GM21717 (cell line): ENCODE measurements around the gene CACNB2.
A peak's percentile ranks its signal among the peaks of the same experiment; 100 is the strongest.
"Not testable (repeated sequence)": the region's sequence is repeated elsewhere in the genome, so short reads cannot be mapped to it uniquely, and the experiment has no call there.

ENCODE experiments used
- ATAC-seq: cut with Tn5 transposase; IDR thresholded peaks from one replicate; pipeline ENCODE4 v1.9.1; 2021; ENCODE audit warnings: mild to moderate bottlenecking, moderate library complexity; ENCODE audit not compliant: unreplicated experiment

Gene CACNB2

GRCh38 chr10:18438361-18439126 is 298.3 kb downstream of the CACNB2 start:
- no peak for ATAC-seq

- no peak for ATAC-seq
These were observed 299.4 kb downstream of the CACNB2 start for GRCh38 chr10:18439601-18440000.

DNA sequence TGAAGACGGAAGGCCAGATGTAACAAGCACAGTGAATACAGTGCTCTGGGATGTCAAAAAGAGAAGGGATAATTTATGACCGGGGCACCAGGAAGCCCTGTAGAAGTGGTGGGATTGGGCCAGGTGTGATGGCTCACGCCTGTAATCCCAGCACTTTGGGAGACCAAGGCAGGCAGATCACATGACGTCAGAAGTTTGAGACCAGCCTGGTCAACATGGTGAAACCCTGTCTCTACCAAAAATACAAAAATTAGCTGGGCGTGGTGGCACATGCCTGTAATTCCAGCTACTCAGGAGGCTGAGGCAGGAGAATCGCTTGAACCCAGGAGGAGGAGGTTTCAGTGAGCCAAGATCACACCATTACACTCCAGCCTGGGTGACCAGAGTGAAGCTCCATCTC is 305.4 kb downstream of the CACNB2 start:
- not testable (repeated sequence) for ATAC-seq

DNA sequence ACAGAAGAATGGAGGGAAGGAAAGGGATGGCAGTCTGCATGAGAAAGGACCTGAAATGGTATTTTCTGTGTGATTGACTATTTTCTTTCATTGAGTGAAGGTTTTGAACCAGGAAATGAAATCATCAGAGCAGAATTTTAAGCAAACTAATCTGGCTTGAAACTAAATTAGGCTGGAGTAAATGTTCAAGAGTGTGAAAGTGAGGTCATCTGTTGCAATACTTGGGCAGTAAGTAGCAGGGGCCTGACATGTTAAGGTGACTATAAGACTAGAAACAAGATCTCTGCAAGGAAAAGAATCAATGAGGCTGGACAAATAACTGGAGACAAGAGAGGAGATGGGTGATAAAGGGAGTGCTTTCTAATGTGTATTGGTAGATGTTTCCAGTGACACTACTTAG is 306.0 kb downstream of the CACNB2 start:
- ATAC-seq = no peak

DNA sequence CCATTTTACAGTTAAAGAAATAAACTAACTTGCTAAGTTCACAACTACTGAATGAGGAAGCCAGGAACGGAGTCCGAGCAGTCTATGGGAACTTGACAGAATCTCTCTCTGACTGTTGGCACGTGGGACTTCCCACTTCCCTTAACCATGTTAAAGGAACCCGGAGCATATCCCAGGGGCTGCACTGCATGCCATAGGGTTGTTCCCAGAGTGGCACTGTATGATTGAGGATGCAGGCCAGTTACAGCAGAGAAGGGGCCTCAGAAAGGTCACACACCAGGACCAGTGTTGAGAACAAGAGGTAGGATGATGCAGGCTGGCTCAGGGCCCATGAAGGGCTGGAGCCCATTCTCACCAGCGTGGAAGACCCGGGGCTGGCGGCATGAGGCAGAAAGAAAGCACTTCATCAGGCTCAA is 309.4 kb downstream of the CACNB2 start:
- no peak for ATAC-seq

DNA sequence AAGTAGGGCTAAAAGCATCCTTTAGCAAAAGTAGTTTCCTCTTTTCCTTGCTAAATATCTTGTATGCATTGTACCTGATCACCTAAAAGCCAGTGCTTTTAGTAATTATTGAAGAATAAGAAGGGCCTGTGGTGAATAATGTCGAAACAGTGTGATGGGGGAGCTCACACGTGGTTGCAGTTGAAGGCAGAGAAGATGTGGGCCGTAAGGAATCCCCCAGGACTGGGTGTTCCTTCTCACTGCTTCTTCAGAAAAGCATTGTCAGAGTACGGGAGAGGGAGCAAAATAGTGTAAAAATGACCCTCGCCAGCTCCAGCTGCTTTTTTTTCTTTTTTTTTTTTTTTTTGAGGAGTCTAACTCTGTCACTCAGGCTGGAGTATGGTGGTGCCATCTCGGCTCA is 310.1 kb downstream of the CACNB2 start:
- no peak for ATAC-seq

GRCh38 chr10:18455086-18455884 is 315.1 kb downstream of the CACNB2 start:
- ATAC-seq = no peak

DNA sequence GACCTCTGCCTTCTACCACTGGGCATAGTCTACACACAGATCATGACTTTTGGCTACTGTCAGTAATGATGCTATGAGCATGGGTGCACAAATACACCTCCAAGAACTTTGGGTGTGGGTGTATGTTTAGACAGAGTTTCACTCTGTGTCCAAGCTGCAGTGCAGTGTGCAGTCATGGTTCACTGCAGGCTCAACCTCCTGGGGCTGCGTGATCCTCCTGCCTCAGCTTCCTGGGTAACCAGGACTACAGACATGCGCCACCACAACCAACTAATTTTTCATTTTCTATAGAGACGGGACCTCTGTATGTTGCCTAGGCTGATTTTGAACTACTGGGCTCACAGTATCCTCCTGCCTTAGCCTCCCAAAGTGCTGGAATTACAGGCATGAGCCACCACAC is 316.8 kb downstream of the CACNB2 start:
- ATAC-seq = peak; percentile 95

DNA sequence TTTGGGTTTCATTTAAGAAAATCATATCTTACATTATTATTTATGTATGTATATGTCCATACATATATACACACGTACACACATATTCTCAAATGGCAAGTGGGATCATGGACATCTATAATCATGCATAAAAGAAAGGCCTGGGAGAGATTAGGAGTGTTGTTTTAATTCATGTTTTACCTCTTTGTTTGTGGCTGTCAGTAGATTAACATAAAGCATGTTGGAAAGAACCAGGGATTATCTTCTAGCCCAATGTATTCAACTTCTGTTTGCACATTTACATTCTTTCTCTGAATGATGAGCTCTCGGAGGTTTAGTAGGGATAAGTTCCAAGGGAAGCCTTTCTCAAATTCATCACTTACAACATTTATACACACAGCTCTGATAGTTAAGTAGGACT is 319.8 kb downstream of the CACNB2 start:
- no peak for ATAC-seq

- ATAC-seq = no peak
These were observed 323.5 kb downstream of the CACNB2 start for GRCh38 chr10:18463673-18464211.

DNA sequence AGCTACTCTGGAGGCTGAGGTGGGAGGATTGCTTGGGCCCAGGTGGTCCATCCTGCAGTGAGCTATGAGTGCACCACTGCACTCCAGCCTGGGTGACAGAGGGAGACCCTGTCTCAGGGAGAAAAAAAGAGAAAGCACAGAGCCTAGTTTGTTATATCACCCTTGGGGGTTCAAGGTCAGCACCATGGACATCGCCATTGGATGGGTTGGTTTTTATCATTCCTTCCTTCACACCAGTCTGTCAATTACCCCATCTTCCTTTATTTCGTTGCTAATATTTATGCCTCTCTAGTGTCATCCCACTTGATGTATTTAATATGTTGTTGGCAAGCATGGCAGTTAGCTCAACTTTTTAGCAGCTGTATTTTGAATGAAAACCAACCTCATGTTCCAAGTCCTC is 328.9 kb downstream of the CACNB2 start:
- no peak for ATAC-seq

DNA sequence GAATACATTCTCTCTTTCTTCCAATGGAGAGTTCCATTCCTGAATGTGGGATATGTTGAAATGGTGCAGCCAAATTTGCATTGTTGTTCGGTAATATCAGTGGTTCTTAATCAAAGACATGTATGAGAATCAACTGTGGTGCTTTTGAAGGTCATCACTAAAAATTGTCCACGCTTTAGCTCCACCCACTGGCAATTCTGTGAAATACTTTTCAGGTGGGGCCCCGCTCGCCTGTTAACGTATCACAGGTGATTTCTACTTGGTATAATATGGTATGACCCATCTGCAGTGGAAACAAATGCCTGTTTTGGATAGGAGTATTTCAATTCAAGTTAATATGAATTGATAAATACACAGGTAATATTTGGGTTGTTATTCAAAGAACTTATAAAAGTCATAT is 332.8 kb downstream of the CACNB2 start:
- ATAC-seq = no peak

- no peak for ATAC-seq
These were observed 333.3 kb downstream of the CACNB2 start for GRCh38 chr10:18473424-18474117.

DNA sequence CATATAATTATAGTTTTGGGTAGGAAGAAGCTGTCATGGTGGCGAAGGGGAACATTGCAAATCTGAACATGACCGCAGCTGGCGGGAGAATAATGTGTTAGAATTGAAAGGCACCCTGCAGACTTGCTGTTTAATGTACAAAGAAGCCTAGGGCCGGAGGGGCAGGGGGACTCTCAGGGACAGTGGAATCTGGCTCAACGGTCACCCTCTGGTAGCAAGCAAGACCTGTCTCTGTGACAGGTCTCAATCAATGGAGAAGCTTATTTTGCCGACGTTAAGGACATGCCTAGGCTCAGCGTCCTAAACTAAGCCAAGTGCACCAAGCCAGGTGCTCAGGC is 333.9 kb downstream of the CACNB2 start:
- ATAC-seq = no peak

- no peak for ATAC-seq
These were observed 335.9 kb downstream of the CACNB2 start for GRCh38 chr10:18476076-18476647.

DNA sequence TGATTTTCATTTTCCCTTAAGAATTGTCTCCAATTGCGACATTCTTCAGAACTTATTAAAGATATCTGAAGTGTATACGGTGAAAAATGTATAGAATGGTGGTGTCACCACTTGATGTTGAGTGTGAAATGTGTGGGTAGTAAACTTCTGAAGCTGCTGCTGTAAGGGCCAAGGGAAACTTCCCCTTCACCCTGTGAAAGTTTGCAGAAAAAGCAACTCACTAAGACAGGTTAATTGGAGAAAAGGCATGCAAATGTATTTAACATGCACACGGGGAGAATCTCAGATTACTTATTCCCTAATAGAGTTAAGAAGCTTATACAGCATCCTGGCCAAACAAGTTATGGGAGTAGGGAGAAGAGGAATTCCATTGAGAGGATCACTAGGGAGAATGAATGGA is 338.1 kb downstream of the CACNB2 start:
- no peak for ATAC-seq

GRCh38 chr10:18479502-18479901 is 339.3 kb downstream of the CACNB2 start:
- no peak for ATAC-seq

GRCh38 chr10:18483516-18484186 is 343.4 kb downstream of the CACNB2 start:
- no peak for ATAC-seq

DNA sequence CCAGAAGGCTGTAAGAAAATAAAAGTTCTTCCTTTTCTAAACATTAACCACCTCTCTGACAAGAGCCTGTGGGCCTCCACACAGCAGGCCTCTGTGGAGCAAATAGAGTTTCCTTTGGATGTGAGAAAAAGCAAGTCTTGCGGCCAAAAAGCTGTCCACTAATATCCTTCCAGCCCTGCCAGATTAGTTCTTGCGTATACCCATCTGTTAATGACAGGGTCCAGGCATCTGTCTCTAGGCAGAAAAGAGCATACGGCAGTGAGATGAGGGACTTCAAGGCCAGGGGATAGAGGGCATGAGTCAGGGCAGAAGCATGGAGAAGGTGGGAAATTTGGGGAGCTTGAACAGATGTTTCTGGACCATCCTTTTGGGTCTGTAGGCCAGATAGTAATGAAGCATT is 346.2 kb downstream of the CACNB2 start:
- ATAC-seq = no peak

DNA sequence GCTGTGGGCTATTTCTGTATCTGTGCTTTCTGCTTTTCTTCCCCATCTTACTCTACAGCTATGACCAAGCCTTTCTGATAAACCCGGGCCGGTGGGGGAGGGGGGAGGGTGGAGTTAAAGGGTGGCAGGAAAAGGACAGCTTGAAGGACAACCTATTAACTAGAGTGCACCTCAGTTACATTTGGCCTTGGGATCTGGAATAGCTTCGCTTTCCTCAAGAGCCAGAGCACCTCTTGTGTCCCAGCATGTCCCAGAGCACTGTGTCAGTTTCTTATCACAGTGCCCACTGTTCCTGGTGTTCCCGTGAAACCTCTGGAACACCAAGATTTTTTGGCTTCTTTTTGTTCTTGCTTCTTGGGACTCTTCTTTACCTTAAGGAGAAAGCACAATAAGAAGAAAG is 350.5 kb downstream of the CACNB2 start:
- no peak for ATAC-seq
